Panc1 (cell line): Measurements from ENCODE around the gene FRS2. TPM values are rescaled to one million over a fixed set of nuclear protein-coding genes. Genes with fewer than 3 reads are reported as not detected.
A peak's percentile ranks its signal among the peaks of the same experiment; 100 is the strongest.

Experiments used
- ATAC-seq: fragments of 200-7000 bp; cut with Tn5 transposase; 2 replicates; pipeline ENCODE4 v1.9.1; 2020; ENCODE audit warnings: mild to moderate bottlenecking, moderate library complexity
- Bru-seq: library from RNA; stranded (reverse); fragments of 400-500 nt; gene quantifications from one replicate; lab custom pipeline; 2021; lab: Mats Ljungman, UMichigan
- BruChase-seq, 2 experiments: library from RNA; stranded (reverse); fragments of 400-500 nt; gene quantifications; one replicate each; lab custom pipeline; 2021; lab: Mats Ljungman, UMichigan
- BruUV-seq: library from RNA; stranded (reverse); fragments of 400-500 nt; replicated peaks from 2 replicates; lab custom pipeline; 2021; lab: Mats Ljungman, UMichigan
- CTCF ChIA-PET: fragments of 300-600 bp; sonication (Branson Sonifier 250); formaldehyde crosslinking; loops from one replicate; lab custom pipeline; 2022; ENCODE audit warnings: antibody characterized with exemption; lab: Charles Lee
- POLR2A ChIA-PET: fragments of 300-600 bp; sonication (Branson Sonifier 250); formaldehyde crosslinking; loops from one replicate; lab custom pipeline; 2022; ENCODE audit warnings: antibody characterized with exemption; lab: Charles Lee
- DNase-seq: peaks from one replicate; pipeline ENCODE4 v3.0.0-alpha.2; 2010; ENCODE audit warnings: low read depth, low spot score
- H3K27ac ChIP-seq: 2 replicates; pipeline ENCODE4 v1.5.1; 2011; ENCODE audit warnings: mild to moderate bottlenecking, low read length, inconsistent platforms
- H3K27me3 ChIP-seq: fragments of 200-500 bp; sonication (Bioruptor generic); 2 replicates; pipeline ENCODE4 v1.6.0; 2014; ENCODE audit warnings: low read length, inconsistent platforms; ENCODE audit not compliant: control insufficient read depth, insufficient read depth
- H3K36me3 ChIP-seq: fragments of 200-500 bp; sonication (Bioruptor generic); 2 replicates; pipeline ENCODE4 v1.5.1; 2014; ENCODE audit warnings: inconsistent platforms, mild to moderate bottlenecking, low read length, moderate library complexity; ENCODE audit not compliant: control insufficient read depth, insufficient read depth
- H3K4me1 ChIP-seq: 2 replicates; pipeline ENCODE4 v1.5.1; 2011; ENCODE audit warnings: inconsistent platforms, mild to moderate bottlenecking, low read length, moderate library complexity; ENCODE audit not compliant: control insufficient read depth, insufficient read depth
- H3K4me3 ChIP-seq, 2 experiments: 2 replicates each; pipeline ENCODE4 v1.5.1; 2011 to 2012; ENCODE audit warnings: low read depth in 2 of 2, low read length in 2 of 2, mild to moderate bottlenecking in 2 of 2, inconsistent platforms in 1 of 2, moderate library complexity in 1 of 2
- H3K9me3 ChIP-seq: fragments of 200-500 bp; sonication (Bioruptor generic); 2 replicates; pipeline ENCODE4 v1.5.1; 2014; ENCODE audit warnings: low read depth, mild to moderate bottlenecking, inconsistent platforms, low read length, moderate library complexity; ENCODE audit not compliant: control insufficient read depth, insufficient read depth
- POLR2AphosphoS5 ChIP-seq: IDR thresholded peaks from 2 replicates; pipeline ENCODE4 v1.6.1; 2012; ENCODE audit warnings: mild to moderate bottlenecking, low read depth, low read length, moderate library complexity
- SIN3A ChIP-seq: IDR thresholded peaks from 2 replicates; pipeline ENCODE4 v1.6.1; 2012; ENCODE audit warnings: low read depth, mild to moderate bottlenecking, low read length, moderate library complexity, borderline replicate concordance; ENCODE audit not compliant: insufficient read depth
- TCF7L2 ChIP-seq: IDR thresholded peaks from 2 replicates; pipeline ENCODE4 v1.6.1; 2011; ENCODE audit warnings: mild to moderate bottlenecking, low read depth, low read length, inconsistent platforms
- in situ Hi-C: cut with HindIII; loops from 2 replicates; pipeline ENCODE4 v1.10.0; 2016; ENCODE audit warnings: low sequenced_read_pairs, low pct_unique_long_range_greater_than_20kb
- intact Hi-C: fragments of 100-400 bp; cut with micrococcal nuclease; formaldehyde crosslinking; loops from one replicate; pipeline ENCODE4 v1.10.0; 2022; ENCODE audit not compliant: unreplicated experiment
- long read RNA-seq: library from polyadenylated mRNA; unstranded; transcript quantifications from one replicate; pipeline ENCODE4 v2.0.0, GENCODE V29; 2021; ENCODE audit not compliant: unreplicated experiment
- polyA plus RNA-seq: library from polyadenylated mRNA; unstranded; fragments of >200 nt; gene quantifications from one replicate; pipeline ENCODE4 v1.2.1, GENCODE V29; 2012; ENCODE audit warnings: missing spikeins; ENCODE audit not compliant: insufficient read length
- total RNA-seq: library from RNA; stranded (reverse); gene quantifications from one replicate; pipeline ENCODE4 v1.2.1, GENCODE V29; 2021; ENCODE audit not compliant: unreplicated experiment
- TF ChIP-seq, protein P1 (sequence below): fragments of 450-650 bp; IDR thresholded peaks from 2 replicates; pipeline ENCODE4 v1.5.1; 2017; ENCODE audit warnings: mild to moderate bottlenecking
- TF ChIP-seq, protein P2 (sequence below), 2 experiments: IDR thresholded peaks; 2 replicates each; pipeline ENCODE4 v1.6.1; 2011 to 2012; ENCODE audit warnings: low read depth in 2 of 2, control low read depth in 1 of 2, low read length in 1 of 2, mild to moderate bottlenecking in 1 of 2, moderate library complexity in 1 of 2; ENCODE audit not compliant: insufficient read depth in 1 of 2

FRS2 gene, protein sequence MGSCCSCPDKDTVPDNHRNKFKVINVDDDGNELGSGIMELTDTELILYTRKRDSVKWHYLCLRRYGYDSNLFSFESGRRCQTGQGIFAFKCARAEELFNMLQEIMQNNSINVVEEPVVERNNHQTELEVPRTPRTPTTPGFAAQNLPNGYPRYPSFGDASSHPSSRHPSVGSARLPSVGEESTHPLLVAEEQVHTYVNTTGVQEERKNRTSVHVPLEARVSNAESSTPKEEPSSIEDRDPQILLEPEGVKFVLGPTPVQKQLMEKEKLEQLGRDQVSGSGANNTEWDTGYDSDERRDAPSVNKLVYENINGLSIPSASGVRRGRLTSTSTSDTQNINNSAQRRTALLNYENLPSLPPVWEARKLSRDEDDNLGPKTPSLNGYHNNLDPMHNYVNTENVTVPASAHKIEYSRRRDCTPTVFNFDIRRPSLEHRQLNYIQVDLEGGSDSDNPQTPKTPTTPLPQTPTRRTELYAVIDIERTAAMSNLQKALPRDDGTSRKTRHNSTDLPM
- total RNA-seq = 26.6 TPM
- polyA plus RNA-seq = 8.2 TPM
- Bru-seq, nascent RNA = percentile 91 among the genes with signal in this experiment
- percentile 86 among the genes with signal in this experiment for BruChase-seq, experiment 1, labeled RNA remaining after a 2-hour chase
- percentile 75 among the genes with signal in this experiment for BruChase-seq, experiment 2, labeled RNA remaining after a 6-hour chase
- long read RNA-seq, partial matches to known transcripts = 5 of 14 reads
- long read RNA-seq, other reads (novel, unspliced or antisense) = 7 of 14 reads

DNA sequence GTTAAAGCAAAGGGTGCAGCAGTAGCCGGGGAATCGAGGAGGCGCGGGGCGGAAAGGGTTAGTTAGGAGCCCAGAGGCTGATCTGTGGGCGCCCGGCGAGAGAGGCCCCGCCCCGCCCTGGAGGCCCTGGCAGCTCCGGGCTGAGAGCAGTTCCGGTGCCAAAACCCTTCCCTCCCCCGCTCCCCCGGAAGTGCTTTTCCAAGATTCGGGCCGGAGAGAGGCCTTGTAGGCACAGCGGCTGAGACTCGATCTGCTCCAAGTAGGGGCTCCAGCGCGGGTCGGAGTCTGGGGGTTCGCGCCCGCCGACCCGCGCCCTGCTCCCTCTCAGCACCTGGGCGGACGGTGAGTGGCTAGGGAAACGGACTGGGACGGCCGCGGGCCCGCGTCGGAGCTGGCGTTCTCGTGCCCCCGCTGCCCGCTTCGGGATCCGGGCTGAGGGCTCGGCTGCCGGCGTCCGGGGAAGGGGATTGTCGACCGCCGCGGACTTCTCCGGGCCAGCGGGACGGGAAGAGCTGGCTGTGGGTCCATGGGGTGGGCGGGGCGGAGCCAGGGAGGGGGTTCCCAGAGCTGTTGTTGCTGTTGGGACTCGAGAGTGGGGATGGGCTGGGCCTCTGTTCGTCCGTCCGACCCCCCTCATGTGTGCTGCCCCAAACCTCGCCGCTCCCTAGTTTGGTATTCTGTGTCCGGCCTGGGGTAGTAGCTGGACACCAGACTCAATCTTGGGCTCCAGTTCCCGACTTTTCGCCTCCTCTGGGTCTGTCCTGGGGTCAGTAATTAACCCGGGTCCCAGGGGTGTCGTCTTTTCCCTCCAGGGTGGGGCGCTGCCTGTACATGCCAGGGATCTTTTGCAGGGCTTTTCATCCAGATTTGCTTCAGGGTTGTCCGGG is at the start of gene FRS2:
FRS2 (plus strand) TSS at position 200 of the 887 bp plus-strand sequence. CDS start 98,643 bp downstream, outside the sequence.
- ChIA-PET CTCF (interaction anchor here (0.6 to 1.1 kb wide), 3 partner anchors 96 to 100 kb away, joined by 3 to 10 read pairs (median 4); no protein-coding TSS in a partner anchor), POLR2A (interaction anchor here (0.7 kb wide), 1 partner anchor 139 kb away, joined by 6 read pairs; no protein-coding TSS in a partner anchor)
- DNase-seq (peak; percentile 38), ATAC-seq (peak; percentile 99)
- TF ChIP-seq, protein P1, sequence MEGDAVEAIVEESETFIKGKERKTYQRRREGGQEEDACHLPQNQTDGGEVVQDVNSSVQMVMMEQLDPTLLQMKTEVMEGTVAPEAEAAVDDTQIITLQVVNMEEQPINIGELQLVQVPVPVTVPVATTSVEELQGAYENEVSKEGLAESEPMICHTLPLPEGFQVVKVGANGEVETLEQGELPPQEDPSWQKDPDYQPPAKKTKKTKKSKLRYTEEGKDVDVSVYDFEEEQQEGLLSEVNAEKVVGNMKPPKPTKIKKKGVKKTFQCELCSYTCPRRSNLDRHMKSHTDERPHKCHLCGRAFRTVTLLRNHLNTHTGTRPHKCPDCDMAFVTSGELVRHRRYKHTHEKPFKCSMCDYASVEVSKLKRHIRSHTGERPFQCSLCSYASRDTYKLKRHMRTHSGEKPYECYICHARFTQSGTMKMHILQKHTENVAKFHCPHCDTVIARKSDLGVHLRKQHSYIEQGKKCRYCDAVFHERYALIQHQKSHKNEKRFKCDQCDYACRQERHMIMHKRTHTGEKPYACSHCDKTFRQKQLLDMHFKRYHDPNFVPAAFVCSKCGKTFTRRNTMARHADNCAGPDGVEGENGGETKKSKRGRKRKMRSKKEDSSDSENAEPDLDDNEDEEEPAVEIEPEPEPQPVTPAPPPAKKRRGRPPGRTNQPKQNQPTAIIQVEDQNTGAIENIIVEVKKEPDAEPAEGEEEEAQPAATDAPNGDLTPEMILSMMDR = peak; percentile 62; the same call in 1 of the 2 replicates
- 0 out of 2 replicates have a peak, but pooled peaks have one; percentile 41 for TF ChIP-seq SIN3A
- no peak for TF ChIP-seq TCF7L2
- TF ChIP-seq, protein P2, sequence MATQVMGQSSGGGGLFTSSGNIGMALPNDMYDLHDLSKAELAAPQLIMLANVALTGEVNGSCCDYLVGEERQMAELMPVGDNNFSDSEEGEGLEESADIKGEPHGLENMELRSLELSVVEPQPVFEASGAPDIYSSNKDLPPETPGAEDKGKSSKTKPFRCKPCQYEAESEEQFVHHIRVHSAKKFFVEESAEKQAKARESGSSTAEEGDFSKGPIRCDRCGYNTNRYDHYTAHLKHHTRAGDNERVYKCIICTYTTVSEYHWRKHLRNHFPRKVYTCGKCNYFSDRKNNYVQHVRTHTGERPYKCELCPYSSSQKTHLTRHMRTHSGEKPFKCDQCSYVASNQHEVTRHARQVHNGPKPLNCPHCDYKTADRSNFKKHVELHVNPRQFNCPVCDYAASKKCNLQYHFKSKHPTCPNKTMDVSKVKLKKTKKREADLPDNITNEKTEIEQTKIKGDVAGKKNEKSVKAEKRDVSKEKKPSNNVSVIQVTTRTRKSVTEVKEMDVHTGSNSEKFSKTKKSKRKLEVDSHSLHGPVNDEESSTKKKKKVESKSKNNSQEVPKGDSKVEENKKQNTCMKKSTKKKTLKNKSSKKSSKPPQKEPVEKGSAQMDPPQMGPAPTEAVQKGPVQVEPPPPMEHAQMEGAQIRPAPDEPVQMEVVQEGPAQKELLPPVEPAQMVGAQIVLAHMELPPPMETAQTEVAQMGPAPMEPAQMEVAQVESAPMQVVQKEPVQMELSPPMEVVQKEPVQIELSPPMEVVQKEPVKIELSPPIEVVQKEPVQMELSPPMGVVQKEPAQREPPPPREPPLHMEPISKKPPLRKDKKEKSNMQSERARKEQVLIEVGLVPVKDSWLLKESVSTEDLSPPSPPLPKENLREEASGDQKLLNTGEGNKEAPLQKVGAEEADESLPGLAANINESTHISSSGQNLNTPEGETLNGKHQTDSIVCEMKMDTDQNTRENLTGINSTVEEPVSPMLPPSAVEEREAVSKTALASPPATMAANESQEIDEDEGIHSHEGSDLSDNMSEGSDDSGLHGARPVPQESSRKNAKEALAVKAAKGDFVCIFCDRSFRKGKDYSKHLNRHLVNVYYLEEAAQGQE (IDR thresholded peaks at IDR 0.05; ENCODE audit: insufficient read depth in 1 of 2, low read depth in 2 of 2, low read length in 1 of 2) = no peak
- TF ChIP-seq POLR2AphosphoS5 = peak; percentile 95
- Histone ChIP-seq H3K27me3 (no peaks in the 10 kb centered on the region), H3K4me3 (peak within 1 kb of the TSS; percentile 80 to 94), H3K4me1 (peaks cover 38% of the 10 kb centered on the region), H3K36me3 (no peaks in the 10 kb centered on the region; the same call in none of the 2 replicates), H3K9me3 (no peaks in the 10 kb centered on the region), H3K27ac (peak within 1 kb of the TSS; percentile 99)
- BruUV-seq = no TSS peak
- in situ Hi-C loops = no loop called here
- intact Hi-C loops = loop anchor here (2.0 kb wide), 1 partner anchor 100 kb away; no protein-coding TSS in a partner anchor

DNA sequence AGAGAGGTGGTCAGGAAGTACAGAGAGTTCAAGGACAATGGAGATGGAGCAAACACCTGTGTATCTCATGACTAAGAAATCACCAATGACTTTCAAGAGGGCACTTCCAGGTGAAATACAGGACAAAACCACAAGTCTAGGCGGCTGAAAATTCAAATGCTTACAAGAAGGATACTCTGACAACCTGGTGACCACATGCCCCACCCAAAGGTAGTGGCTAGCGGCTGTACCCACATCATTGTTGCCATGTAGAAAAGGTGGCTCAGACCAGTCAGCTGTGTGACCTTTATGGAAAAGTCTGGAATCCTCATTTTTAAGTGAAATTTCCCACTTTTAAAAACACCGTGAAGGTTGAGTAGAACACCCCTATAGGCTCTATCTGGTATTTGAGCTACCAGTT is 48.6 kb upstream of the FRS2 start:
- Histone ChIP-seq H3K36me3 (no peaks in the 10 kb centered on the region), H3K4me3 (no peak overlapping the region), H3K27me3 (no peaks in the 10 kb centered on the region), H3K9me3 (no peaks in the 10 kb centered on the region), H3K4me1 (no peaks in the 10 kb centered on the region), H3K27ac (no peak overlapping the region)
- ChIA-PET CTCF (no interaction called here), POLR2A (no interaction called here)
- DNase-seq (no peak), ATAC-seq (no peak)
- no peak for TF ChIP-seq SIN3A
- TF ChIP-seq TCF7L2 = no peak
- no peak for TF ChIP-seq POLR2AphosphoS5
- TF ChIP-seq, protein P1 = no peak
- TF ChIP-seq, protein P2 (IDR thresholded peaks at IDR 0.05; ENCODE audit: insufficient read depth in 1 of 2, low read depth in 2 of 2, low read length in 1 of 2) = no peak
- in situ Hi-C loops = no loop called here
- intact Hi-C loops = no loop called here
- no TSS peak for BruUV-seq
